ENCODE measurements around the gene GATC.
"Not testable (repeated sequence)": the region's sequence is repeated elsewhere in the genome, so short reads cannot be mapped to it uniquely, and the experiment has no call there.

Gene GATC

GRCh38 chr12:120437735-120438494 lies 8.3 kb upstream of the GATC start, which contains the start of gene COX6A1:
Gene COX6A1 (plus strand): TSS chr12:120438113. CDS start chr12:120438127, 14 bp downstream.
- DNase-seq (ENCODE audit: low read depth), result peak; percentile 91

GRCh38 chr12:120438495-120439198 lies 7.6 kb upstream of the GATC start:
- DNase-seq (ENCODE audit: low read depth), result no peak

- no peak for DNase-seq (ENCODE audit: low read depth)
Measured at GRCh38 chr12:120439646-120440247, 6.5 kb upstream of the GATC start.

GRCh38 chr12:120444676-120445075 lies 1.6 kb upstream of the GATC start:
- no peak for DNase-seq (ENCODE audit: low read depth)

- DNase-seq (ENCODE audit: low read depth), result not testable (repeated sequence)
Measured at GRCh38 chr12:120446844-120447178, 567 bp downstream of the GATC start.

GRCh38 chr12:120447992-120448391 lies 1.7 kb downstream of the GATC start:
- DNase-seq (ENCODE audit: low read depth), result no peak

GRCh38 chr12:120452524-120452923 lies 6.3 kb downstream of the GATC start:
- not testable (repeated sequence) for DNase-seq (ENCODE audit: low read depth)

- DNase-seq (ENCODE audit: low read depth), result no peak
Measured at GRCh38 chr12:120453060-120453750, 7.0 kb downstream of the GATC start.

GRCh38 chr12:120453977-120454376 lies 7.7 kb downstream of the GATC start:
- DNase-seq (ENCODE audit: low read depth), result no peak

- DNase-seq (ENCODE audit: low read depth), result no peak
Measured at GRCh38 chr12:120455302-120455701, 9.1 kb downstream of the GATC start.

GRCh38 chr12:120457133-120457532 lies 10.9 kb downstream of the GATC start:
- DNase-seq (ENCODE audit: low read depth), result no peak

GRCh38 chr12:120460157-120460556 lies 13.9 kb downstream of the GATC start:
- no peak for DNase-seq (ENCODE audit: low read depth)

GRCh38 chr12:120462099-120462640 lies 15.9 kb downstream of the GATC start:
- DNase-seq (ENCODE audit: low read depth), result no peak

GRCh38 chr12:120463712-120464111 lies 17.5 kb downstream of the GATC start:
- DNase-seq (ENCODE audit: low read depth), result no peak

GRCh38 chr12:120465756-120466155 lies 19.5 kb downstream of the GATC start:
- no peak for DNase-seq (ENCODE audit: low read depth)

- DNase-seq (ENCODE audit: low read depth), result no peak
Measured at GRCh38 chr12:120466560-120467315, 20.5 kb downstream of the GATC start.

- DNase-seq (ENCODE audit: low read depth), result no peak
Measured at GRCh38 chr12:120467439-120467838, 21.2 kb downstream of the GATC start.

- DNase-seq (ENCODE audit: low read depth), result no peak
Measured at GRCh38 chr12:120468325-120468820, 22.1 kb downstream of the GATC start.

GRCh38 chr12:120468821-120469449 lies 22.7 kb downstream of the GATC start:
- DNase-seq (ENCODE audit: low read depth), result no peak

GRCh38 chr12:120469450-120470149 lies 23.4 kb downstream of the GATC start, which contains the start of gene SRSF9:
Gene SRSF9 (minus strand): TSS chr12:120469748. CDS start chr12:120469609, 139 bp downstream.
- peak; percentile 73 for DNase-seq (ENCODE audit: low read depth)

All from HS-27A (cell line).